ENCODE results near the gene SUPT3H.

Gene SUPT3H

DNA sequence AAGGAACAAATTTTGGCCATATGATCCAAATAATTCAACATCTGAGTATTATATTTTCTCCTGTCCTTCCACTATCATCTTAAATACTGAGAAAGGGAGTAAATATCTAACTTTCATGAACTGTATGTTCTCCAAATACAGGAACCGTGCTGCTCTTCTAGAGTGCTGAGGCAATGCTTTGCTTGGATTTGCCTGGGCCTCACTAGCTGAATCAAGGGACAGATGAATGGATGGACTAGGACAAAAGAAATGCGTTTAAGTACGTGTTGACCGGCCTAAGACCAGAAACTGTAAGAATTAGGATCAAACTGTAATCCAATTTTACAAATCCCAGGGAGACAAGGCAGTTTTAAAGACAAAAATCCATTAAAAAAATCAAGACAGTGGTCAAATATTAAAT, 412.0 kb downstream of the SUPT3H start:
- H3K4me3 ChIP-seq (ENCODE audit: low read depth, low read length), result no peak overlapping the region
- no peak for DNase-seq (ENCODE audit: low read depth)
- TF ChIP-seq, protein P1, sequence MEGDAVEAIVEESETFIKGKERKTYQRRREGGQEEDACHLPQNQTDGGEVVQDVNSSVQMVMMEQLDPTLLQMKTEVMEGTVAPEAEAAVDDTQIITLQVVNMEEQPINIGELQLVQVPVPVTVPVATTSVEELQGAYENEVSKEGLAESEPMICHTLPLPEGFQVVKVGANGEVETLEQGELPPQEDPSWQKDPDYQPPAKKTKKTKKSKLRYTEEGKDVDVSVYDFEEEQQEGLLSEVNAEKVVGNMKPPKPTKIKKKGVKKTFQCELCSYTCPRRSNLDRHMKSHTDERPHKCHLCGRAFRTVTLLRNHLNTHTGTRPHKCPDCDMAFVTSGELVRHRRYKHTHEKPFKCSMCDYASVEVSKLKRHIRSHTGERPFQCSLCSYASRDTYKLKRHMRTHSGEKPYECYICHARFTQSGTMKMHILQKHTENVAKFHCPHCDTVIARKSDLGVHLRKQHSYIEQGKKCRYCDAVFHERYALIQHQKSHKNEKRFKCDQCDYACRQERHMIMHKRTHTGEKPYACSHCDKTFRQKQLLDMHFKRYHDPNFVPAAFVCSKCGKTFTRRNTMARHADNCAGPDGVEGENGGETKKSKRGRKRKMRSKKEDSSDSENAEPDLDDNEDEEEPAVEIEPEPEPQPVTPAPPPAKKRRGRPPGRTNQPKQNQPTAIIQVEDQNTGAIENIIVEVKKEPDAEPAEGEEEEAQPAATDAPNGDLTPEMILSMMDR (IDR thresholded peaks at IDR 0.05; ENCODE audit: control insufficient read depth, extremely low read depth, insufficient read depth), result no peak

DNA sequence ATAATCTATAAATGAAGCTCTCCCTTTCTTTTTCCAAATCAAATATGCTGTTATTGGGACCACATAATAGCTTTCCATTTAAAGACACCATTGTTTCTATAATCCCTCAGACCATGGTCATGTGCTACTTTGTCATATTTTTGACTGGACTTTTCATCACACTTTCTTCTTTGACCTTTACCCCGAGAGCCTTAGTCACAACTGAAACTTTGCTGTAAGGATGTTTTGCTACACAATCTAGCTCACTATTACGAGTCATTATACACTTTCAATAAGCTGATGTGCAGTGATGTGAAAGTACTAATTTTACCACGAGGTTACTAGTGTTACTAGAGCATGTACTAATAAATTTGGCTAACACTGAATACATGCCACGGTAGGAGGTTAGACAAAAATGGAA, 416.8 kb downstream of the SUPT3H start:
- TF ChIP-seq, protein P1 (IDR thresholded peaks at IDR 0.05; ENCODE audit: control insufficient read depth, extremely low read depth, insufficient read depth), result no peak
- no peak overlapping the region for H3K4me3 ChIP-seq (ENCODE audit: low read depth, low read length)
- DNase-seq (ENCODE audit: low read depth), result no peak

DNA sequence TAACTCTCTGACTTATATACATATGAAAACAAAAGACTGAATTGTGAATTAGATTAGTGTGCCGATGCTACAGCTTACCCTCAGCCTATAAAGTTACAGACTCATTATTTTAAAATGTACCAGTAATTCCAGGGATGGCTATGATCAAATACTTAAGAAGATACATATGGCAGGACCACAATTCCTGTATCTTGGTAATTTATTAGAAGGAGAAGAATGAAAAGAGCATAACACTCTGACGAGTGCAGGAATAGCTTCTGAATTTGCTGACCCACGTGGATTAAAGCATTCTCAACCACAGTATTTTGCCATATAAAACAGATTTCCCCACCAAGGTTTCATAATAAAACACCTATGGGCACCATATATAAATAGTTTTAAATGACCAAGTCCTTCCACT, 418.1 kb downstream of the SUPT3H start:
- TF ChIP-seq, protein P1 (IDR thresholded peaks at IDR 0.05; ENCODE audit: control insufficient read depth, extremely low read depth, insufficient read depth), result no peak
- no peak for DNase-seq (ENCODE audit: low read depth)
- H3K4me3 ChIP-seq (ENCODE audit: low read depth, low read length), result no peak overlapping the region

DNA sequence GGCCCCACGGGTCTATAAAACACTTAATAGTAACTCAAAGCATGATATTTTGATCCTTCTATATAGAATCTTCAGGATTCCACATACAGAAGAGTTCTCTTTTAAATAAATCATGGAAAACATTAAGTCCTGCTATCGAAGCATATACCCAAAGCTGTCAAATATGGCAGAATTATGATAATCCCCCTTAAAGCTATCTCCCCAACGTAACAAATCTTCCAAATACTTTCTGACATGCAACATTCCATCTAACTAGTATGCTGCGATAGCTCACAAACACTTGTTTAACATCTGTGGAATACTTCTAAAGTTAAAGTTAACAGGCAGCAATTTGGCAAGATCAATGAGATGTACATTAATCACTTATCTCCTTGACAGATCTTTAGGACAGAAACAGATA, 420.6 kb downstream of the SUPT3H start:
- TF ChIP-seq, protein P1 (IDR thresholded peaks at IDR 0.05; ENCODE audit: control insufficient read depth, extremely low read depth, insufficient read depth), result no peak
- no peak overlapping the region for H3K4me3 ChIP-seq (ENCODE audit: low read depth, low read length)
- DNase-seq (ENCODE audit: low read depth), result no peak

DNA sequence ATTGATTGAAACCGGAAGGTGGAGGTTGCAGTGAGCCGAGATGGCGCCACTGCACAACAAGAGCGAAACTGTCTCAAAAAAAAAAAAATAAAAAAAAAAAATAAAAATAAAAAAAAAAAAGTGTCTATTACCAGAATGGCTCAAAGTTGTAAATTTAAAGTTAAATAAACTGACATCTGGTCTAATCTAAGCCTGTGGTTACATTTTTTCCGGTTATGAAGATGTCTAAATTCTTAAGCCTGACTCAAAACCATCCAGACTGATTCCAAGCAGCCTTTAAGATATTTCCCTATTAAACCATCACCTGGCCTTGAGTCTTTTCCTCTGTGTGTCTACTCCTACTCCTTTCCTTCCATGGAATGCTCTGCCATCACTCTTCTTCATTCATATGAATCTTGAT, 421.3 kb downstream of the SUPT3H start:
- DNase-seq (ENCODE audit: low read depth), result no peak
- TF ChIP-seq, protein P1 (IDR thresholded peaks at IDR 0.05; ENCODE audit: control insufficient read depth, extremely low read depth, insufficient read depth), result no peak
- H3K4me3 ChIP-seq (ENCODE audit: low read depth, low read length), result no peak overlapping the region

DNA sequence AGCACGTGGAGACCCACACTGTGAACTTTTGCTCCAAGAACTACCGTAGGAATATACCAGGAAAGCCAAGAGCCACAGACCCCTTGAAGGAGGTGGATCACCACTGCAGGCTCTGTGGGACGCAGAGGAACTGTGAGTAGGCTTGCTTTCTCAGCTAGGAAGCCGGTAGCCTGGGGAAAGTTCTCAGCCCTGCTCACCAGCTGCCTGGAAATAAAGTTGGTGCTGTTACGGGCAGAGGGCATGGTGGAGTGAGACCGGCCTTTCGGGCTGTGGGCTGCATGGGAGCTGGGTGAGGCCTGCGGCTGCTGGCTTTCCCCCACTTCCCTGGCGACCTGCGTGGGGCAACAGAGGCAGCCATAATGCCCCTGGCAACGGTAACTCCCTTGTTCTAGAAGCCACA, 422.6 kb downstream of the SUPT3H start:
- TF ChIP-seq, protein P1 (IDR thresholded peaks at IDR 0.05; ENCODE audit: control insufficient read depth, extremely low read depth, insufficient read depth), result no peak
- no peak overlapping the region for H3K4me3 ChIP-seq (ENCODE audit: low read depth, low read length)
- DNase-seq (ENCODE audit: low read depth), result no peak

DNA sequence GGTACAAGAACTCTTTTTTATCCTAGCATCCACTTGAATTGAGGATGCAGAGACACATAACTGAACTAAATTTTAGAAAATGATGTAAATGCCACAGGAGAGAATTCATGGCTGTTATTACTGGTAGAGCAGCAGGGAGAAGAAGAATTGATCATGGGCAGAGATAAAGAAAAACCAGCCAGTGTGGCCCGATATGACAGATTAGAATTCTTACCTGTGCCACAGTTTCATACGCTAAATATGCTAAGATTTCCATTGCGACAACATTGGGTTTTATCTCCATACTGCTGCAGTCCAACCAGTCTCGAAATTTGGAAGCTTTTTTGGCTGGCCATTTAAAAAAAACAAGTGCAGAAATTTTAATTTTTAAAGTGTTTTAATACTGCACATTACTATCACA, 423.5 kb downstream of the SUPT3H start:
- no peak overlapping the region for H3K4me3 ChIP-seq (ENCODE audit: low read depth, low read length)
- DNase-seq (ENCODE audit: low read depth), result no peak
- TF ChIP-seq, protein P1 (IDR thresholded peaks at IDR 0.05; ENCODE audit: control insufficient read depth, extremely low read depth, insufficient read depth), result no peak
